Nephron progenitor cell (in vitro differentiated cells): Measurements from ENCODE around the gene ZNF620.
"Not testable (repeated sequence)": the region's sequence is repeated elsewhere in the genome, so short reads cannot be mapped to it uniquely, and the experiment has no call there.

ENCODE experiments used
- DNase-seq: peaks from one replicate; pipeline ENCODE4 v3.0.0; 2021
- H3K27ac Mint-ChIP-seq: 2 replicates; pipeline ENCODE4 v1.8.0; 2021; ENCODE audit warnings: mild to moderate bottlenecking, moderate library complexity, mixed read lengths
- H3K27me3 Mint-ChIP-seq: 2 replicates; pipeline ENCODE4 v1.8.0; 2021; ENCODE audit warnings: mild to moderate bottlenecking, low read depth, mixed read lengths; ENCODE audit not compliant: poor library complexity
- H3K36me3 Mint-ChIP-seq: 2 replicates; pipeline ENCODE4 v1.8.0; 2021; ENCODE audit warnings: low read depth, mixed read lengths
- H3K4me1 Mint-ChIP-seq: 2 replicates; pipeline ENCODE4 v1.8.0; 2021; ENCODE audit warnings: mixed read lengths
- H3K4me3 Mint-ChIP-seq: 2 replicates; pipeline ENCODE4 v1.8.0; 2021; ENCODE audit warnings: mild to moderate bottlenecking, moderate library complexity, mixed read lengths
- H3K9me3 Mint-ChIP-seq: 2 replicates; pipeline ENCODE4 v1.8.0; 2021; ENCODE audit warnings: mild to moderate bottlenecking, moderate library complexity, mixed read lengths
- TF ChIP-seq, protein P1 (sequence below): fragments of 200-600 bp; sonication (generic); IDR thresholded peaks from 2 replicates; pipeline ENCODE4 v1.5.0; 2021; ENCODE audit warnings: antibody characterized with exemption

The ZNF620 gene

DNA sequence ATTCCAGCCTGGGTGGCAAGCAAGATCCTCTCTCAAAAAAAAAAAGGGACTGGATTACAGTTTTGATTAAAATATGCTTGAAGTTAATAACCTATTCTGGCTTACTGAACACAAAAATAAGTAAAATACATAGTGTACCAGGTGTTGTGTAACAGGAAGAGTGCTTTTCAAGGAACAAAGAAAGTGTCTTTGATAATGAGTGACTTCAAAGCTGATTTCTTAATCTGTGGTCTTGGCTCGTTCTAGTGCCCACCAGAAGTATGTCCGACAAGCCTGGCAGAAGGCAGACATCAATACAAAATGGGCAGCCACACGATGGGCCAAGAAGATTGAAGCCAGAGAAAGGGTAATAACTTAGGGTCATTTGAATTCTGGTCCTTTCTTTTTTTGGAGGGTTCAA is 44.7 kb upstream of the ZNF620 start:
- Mint-ChIP-seq H3K36me3 (peaks cover 68% of the 10 kb centered on the region), H3K27me3 (peaks cover 5% of the 10 kb centered on the region), H3K27ac (peak overlapping the region; percentile 81), H3K4me1 (peaks cover 27% of the 10 kb centered on the region), H3K4me3 (no peak overlapping the region), H3K9me3 (no peaks in the 10 kb centered on the region)
- TF ChIP-seq, protein P1, sequence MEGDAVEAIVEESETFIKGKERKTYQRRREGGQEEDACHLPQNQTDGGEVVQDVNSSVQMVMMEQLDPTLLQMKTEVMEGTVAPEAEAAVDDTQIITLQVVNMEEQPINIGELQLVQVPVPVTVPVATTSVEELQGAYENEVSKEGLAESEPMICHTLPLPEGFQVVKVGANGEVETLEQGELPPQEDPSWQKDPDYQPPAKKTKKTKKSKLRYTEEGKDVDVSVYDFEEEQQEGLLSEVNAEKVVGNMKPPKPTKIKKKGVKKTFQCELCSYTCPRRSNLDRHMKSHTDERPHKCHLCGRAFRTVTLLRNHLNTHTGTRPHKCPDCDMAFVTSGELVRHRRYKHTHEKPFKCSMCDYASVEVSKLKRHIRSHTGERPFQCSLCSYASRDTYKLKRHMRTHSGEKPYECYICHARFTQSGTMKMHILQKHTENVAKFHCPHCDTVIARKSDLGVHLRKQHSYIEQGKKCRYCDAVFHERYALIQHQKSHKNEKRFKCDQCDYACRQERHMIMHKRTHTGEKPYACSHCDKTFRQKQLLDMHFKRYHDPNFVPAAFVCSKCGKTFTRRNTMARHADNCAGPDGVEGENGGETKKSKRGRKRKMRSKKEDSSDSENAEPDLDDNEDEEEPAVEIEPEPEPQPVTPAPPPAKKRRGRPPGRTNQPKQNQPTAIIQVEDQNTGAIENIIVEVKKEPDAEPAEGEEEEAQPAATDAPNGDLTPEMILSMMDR, result no peak
- DNase-seq, result no peak

DNA sequence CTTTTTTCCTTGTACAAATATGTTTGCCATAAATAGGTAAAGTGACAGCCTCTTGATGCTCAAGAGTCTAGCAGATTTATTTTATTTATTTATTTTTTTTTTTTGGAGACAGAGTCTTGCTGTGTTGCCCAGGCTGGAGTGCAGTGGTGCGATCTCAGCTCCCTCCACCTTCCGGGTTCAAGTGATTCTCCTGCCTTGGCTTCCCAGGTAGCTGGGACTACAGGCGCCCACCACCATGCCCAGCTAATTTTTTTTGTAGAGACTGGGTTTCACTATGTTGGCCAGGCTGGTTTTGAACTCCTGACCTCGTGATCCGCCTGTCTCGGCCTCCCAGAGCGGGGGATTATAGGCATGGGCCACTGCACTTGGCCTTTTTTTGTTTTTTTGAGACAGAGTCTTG is 43.0 kb upstream of the ZNF620 start:
- not testable (repeated sequence) for H3K4me3 Mint-ChIP-seq, H3K27me3 Mint-ChIP-seq, H3K9me3 Mint-ChIP-seq, H3K27ac Mint-ChIP-seq, DNase-seq
- H3K36me3 Mint-ChIP-seq, result peaks cover 75% of the 10 kb centered on the region
- H3K4me1 Mint-ChIP-seq, result peaks cover 15% of the 10 kb centered on the region

- H3K9me3 Mint-ChIP-seq, result no peaks in the 10 kb centered on the region
- H3K4me3 Mint-ChIP-seq, result no peak overlapping the region
- DNase-seq, result no peak
- peaks cover 74% of the 10 kb centered on the region for H3K36me3 Mint-ChIP-seq
- peaks cover 8% of the 10 kb centered on the region for H3K4me1 Mint-ChIP-seq
- TF ChIP-seq, protein P1, result no peak
- no peak overlapping the region for H3K27ac Mint-ChIP-seq
- no peaks in the 10 kb centered on the region for H3K27me3 Mint-ChIP-seq
Measured at GRCh38 chr3:40463579-40463978, 42.3 kb upstream of the ZNF620 start.

GRCh38 chr3:40464339-40465110 is 41.3 kb upstream of the ZNF620 start:
- no peaks in the 10 kb centered on the region for H3K27me3 Mint-ChIP-seq

GRCh38 chr3:40465111-40465407 is 40.8 kb upstream of the ZNF620 start:
- no peaks in the 10 kb centered on the region for H3K9me3 Mint-ChIP-seq
- TF ChIP-seq, protein P1, result no peak
- H3K4me1 Mint-ChIP-seq, result no peaks in the 10 kb centered on the region
- no peak overlapping the region for H3K4me3 Mint-ChIP-seq
- H3K27ac Mint-ChIP-seq, result peak overlapping the region; percentile 15
- no peaks in the 10 kb centered on the region for H3K27me3 Mint-ChIP-seq
- peaks cover 65% of the 10 kb centered on the region for H3K36me3 Mint-ChIP-seq
- DNase-seq, result no peak

More at GRCh38 chr3:40464339-40465110, 41.3 kb upstream of the ZNF620 start:
- DNase-seq, result no peak
- H3K4me1 Mint-ChIP-seq, result no peaks in the 10 kb centered on the region
- no peak overlapping the region for H3K4me3 Mint-ChIP-seq
- H3K36me3 Mint-ChIP-seq, result peaks cover 66% of the 10 kb centered on the region
- no peaks in the 10 kb centered on the region for H3K9me3 Mint-ChIP-seq
- TF ChIP-seq, protein P1, result no peak
- H3K27ac Mint-ChIP-seq, result peak overlapping the region; percentile 67

- DNase-seq, result no peak
- H3K27ac Mint-ChIP-seq, result peak overlapping the region; percentile 15
- TF ChIP-seq, protein P1, result no peak
- H3K4me3 Mint-ChIP-seq, result no peak overlapping the region
- no peaks in the 10 kb centered on the region for H3K27me3 Mint-ChIP-seq
- no peaks in the 10 kb centered on the region for H3K9me3 Mint-ChIP-seq
- H3K36me3 Mint-ChIP-seq, result peaks cover 61% of the 10 kb centered on the region
- no peaks in the 10 kb centered on the region for H3K4me1 Mint-ChIP-seq
Measured at GRCh38 chr3:40465456-40465855, 40.4 kb upstream of the ZNF620 start.
